GM13977 (cell line): ENCODE results near the gene CPED1.

Source experiments
- DNase-seq: peaks from one replicate; pipeline ENCODE4 v3.0.0; 2012; ENCODE audit warnings: low spot score
- CTCF ChIP-seq: IDR thresholded peaks from 2 replicates; pipeline ENCODE4 v1.5.1; 2012; ENCODE audit warnings: mild to moderate bottlenecking, control low read depth; ENCODE audit not compliant: insufficient read depth; ENCODE audit errors: extremely low read depth, missing control alignments
- in situ Hi-C: fragments of 300-500 bp; cut with MboI; formaldehyde crosslinking; loops from one replicate; pipeline ENCODE4 v1.12.0; 2022; ENCODE audit warnings: low sequenced_read_pairs, low pct_unique_long_range_greater_than_20kb, mixed read lengths, inconsistent platforms; ENCODE audit not compliant: unreplicated experiment

The CPED1 gene

GRCh38 chr7:121039510-121039822, 51.0 kb downstream of the CPED1 start:
- no peak for TF ChIP-seq CTCF
- DNase-seq: no peak
- in situ Hi-C loops: no loop called here

- in situ Hi-C loops: no loop called here
- no peak for TF ChIP-seq CTCF
- no peak for DNase-seq
Observed at GRCh38 chr7:121039994-121040393, 51.5 kb downstream of the CPED1 start.

- no peak for TF ChIP-seq CTCF
- in situ Hi-C loops: no loop called here
- no peak for DNase-seq
Observed at GRCh38 chr7:121041516-121042148, 53.1 kb downstream of the CPED1 start.

- in situ Hi-C loops: no loop called here
- no peak for DNase-seq
- no peak for TF ChIP-seq CTCF
Observed at GRCh38 chr7:121042195-121042594, 53.7 kb downstream of the CPED1 start.

- no peak for DNase-seq
- in situ Hi-C loops: no loop called here
- no peak for TF ChIP-seq CTCF
Observed at GRCh38 chr7:121042899-121043298, 54.4 kb downstream of the CPED1 start.

GRCh38 chr7:121043314-121044234, 55.1 kb downstream of the CPED1 start:
- in situ Hi-C loops: no loop called here
- TF ChIP-seq CTCF: no peak
- no peak for DNase-seq
